Activated effector memory CD4-positive, alpha-beta T cell treated with Interleukin-2 at 50 U/mL for 16 hours (primary cell): ENCODE results near the gene ENTPD5.
"Not testable (repeated sequence)": the region's sequence is repeated elsewhere in the genome, so short reads cannot be mapped to it uniquely, and the experiment has no call there.

Source experiments
- DNase-seq: peaks from one replicate; pipeline ENCODE4 v3.0.0-alpha.2; 2020

Gene ENTPD5

GRCh38 chr14:73942180-73942579 is 76.9 kb downstream of the ENTPD5 start:
- no peak for DNase-seq

GRCh38 chr14:73937012-73937411 is 82.1 kb downstream of the ENTPD5 start:
- no peak for DNase-seq

GRCh38 chr14:73936548-73936947 is 82.5 kb downstream of the ENTPD5 start:
- DNase-seq: no peak

- no peak for DNase-seq
These were observed 83.4 kb downstream of the ENTPD5 start for GRCh38 chr14:73935666-73936065.

- no peak for DNase-seq
These were observed 94.8 kb downstream of the ENTPD5 start for GRCh38 chr14:73924337-73924736.

- DNase-seq: not testable (repeated sequence)
These were observed 99.6 kb downstream of the ENTPD5 start for GRCh38 chr14:73919457-73919856.

GRCh38 chr14:73916324-73916723 is 102.8 kb downstream of the ENTPD5 start:
- no peak for DNase-seq

- no peak for DNase-seq
These were observed 105.8 kb downstream of the ENTPD5 start for GRCh38 chr14:73913256-73913655.

GRCh38 chr14:73909681-73910080 is 109.4 kb downstream of the ENTPD5 start:
- no peak for DNase-seq
